ENCODE measurements around the gene PDE6G. TPM values are rescaled to one million over a fixed set of nuclear protein-coding genes. Genes with fewer than 3 reads are reported as not detected.

The PDE6G gene
- total and polyA plus RNA-seq, 4 donors: 0.25 to 1.9 (median 1.3) TPM

DNA sequence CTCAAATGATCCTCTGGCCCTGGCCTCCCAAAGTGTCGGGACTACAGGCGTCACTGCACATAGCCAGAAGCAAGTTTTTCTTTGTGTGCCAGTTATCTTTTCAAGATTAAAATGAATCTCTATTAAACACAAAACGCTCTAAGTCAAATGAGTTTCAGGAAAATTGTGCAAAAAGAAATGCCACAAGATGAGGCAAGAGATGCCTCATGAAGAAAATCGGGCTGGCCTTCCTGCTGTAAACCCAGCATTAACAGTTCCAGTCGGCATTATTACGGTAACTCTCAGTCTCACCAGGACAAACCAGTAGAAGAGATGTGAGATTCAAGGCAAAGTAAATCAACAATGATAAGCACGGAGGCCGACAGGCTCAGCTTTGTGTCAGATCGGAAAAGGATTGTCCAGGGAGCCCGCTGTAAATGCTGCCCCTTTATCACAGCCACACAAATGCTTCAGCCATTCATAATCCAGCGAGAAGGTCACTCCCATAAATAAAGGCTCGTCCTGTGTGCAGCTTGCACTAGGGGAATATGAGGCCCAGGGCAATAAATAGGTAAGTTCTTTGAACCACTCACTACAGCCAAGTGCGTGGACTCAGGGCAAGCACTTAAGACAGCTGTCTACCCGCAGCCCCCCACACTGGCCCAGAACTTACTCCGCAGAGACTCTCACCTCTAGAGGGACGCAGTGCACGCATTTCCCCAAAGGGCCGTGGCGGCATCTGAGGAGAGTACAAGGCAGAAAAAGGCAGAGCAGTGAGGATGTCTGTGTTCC, 46.6 kb downstream of the PDE6G start:
- peaks cover 0 to 3% (median 0%) of the 10 kb centered on the region in 4 donors for H3K4me1 ChIP-seq (ENCODE audit: control insufficient read depth in 4 of 4, insufficient read depth in 4 of 4, low read length in 3 of 4)
- no peaks in the 10 kb centered on the region for H3K27me3 ChIP-seq (ENCODE audit: control insufficient read depth in 4 of 4, insufficient read depth in 4 of 4, low read length in 3 of 4)
- DNase-seq (ENCODE audit: low spot score): no peak
- H3K27ac ChIP-seq (ENCODE audit: low read depth in 1 of 2, low read length in 2 of 2): no peak overlapping the region
- H3K9me3 ChIP-seq (ENCODE audit: control insufficient read depth in 4 of 4, low read length in 3 of 4): no peaks in the 10 kb centered on the region
- H3K9ac ChIP-seq (ENCODE audit: low read depth in 1 of 2, low read length in 2 of 2): no peak overlapping the region
- no peak overlapping the region for H3K4me3 ChIP-seq (ENCODE audit: low read depth in 1 of 3, low read length in 3 of 3)
- H3K36me3 ChIP-seq (ENCODE audit: control insufficient read depth in 4 of 4, insufficient read depth in 3 of 4, low read depth in 1 of 4, low read length in 3 of 4): peaks cover 12 to 70% (median 46%) of the 10 kb centered on the region in 4 donors
- TF ChIP-seq, protein P1, sequence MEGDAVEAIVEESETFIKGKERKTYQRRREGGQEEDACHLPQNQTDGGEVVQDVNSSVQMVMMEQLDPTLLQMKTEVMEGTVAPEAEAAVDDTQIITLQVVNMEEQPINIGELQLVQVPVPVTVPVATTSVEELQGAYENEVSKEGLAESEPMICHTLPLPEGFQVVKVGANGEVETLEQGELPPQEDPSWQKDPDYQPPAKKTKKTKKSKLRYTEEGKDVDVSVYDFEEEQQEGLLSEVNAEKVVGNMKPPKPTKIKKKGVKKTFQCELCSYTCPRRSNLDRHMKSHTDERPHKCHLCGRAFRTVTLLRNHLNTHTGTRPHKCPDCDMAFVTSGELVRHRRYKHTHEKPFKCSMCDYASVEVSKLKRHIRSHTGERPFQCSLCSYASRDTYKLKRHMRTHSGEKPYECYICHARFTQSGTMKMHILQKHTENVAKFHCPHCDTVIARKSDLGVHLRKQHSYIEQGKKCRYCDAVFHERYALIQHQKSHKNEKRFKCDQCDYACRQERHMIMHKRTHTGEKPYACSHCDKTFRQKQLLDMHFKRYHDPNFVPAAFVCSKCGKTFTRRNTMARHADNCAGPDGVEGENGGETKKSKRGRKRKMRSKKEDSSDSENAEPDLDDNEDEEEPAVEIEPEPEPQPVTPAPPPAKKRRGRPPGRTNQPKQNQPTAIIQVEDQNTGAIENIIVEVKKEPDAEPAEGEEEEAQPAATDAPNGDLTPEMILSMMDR (IDR thresholded peaks at IDR 0.05; ENCODE audit: low read depth, low read length, missing input control): no peak
- no peak for TF ChIP-seq RAD21 (IDR thresholded peaks at IDR 0.05)
- no peak for TF ChIP-seq HNF4G (IDR thresholded peaks at IDR 0.05)
- TF ChIP-seq RXRA (IDR thresholded peaks at IDR 0.05): no peak
- WGBS: 95% methylated on average over 19 of the region's 19 CpGs

DNA sequence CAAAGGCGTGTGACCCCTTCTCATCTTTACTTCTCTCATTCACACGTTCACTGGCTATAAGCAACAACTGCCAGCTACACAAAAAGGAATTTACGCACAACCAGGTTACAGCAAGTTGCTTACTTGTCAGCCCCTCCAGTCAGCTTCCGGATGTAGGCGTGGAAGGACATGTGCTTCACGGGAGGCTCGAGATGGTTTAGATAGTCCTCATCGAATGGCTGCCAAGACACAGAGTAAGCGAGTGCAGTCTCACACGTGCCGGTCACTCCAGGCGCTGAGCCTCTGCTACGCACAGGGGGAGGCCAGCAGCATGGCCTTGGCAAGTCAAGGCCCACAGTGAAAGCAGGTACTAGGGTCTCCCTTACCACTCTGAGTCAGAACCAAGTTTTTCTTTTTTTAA, 47.7 kb downstream of the PDE6G start:
- Histone ChIP-seq H3K4me1 (ENCODE audit: control insufficient read depth in 4 of 4, insufficient read depth in 4 of 4, low read length in 3 of 4) (no peaks in the 10 kb centered on the region), H3K9ac (ENCODE audit: low read depth in 1 of 2, low read length in 2 of 2) (no peak overlapping the region), H3K4me3 (ENCODE audit: low read depth in 1 of 3, low read length in 3 of 3) (no peak overlapping the region), H3K27ac (ENCODE audit: low read depth in 1 of 2, low read length in 2 of 2) (no peak overlapping the region), H3K9me3 (ENCODE audit: control insufficient read depth in 4 of 4, low read length in 3 of 4) (no peaks in the 10 kb centered on the region), H3K36me3 (ENCODE audit: control insufficient read depth in 4 of 4, insufficient read depth in 3 of 4, low read depth in 1 of 4, low read length in 3 of 4) (peaks cover 16 to 74% (median 55%) of the 10 kb centered on the region in 4 donors), H3K27me3 (ENCODE audit: control insufficient read depth in 4 of 4, insufficient read depth in 4 of 4, low read length in 3 of 4) (no peaks in the 10 kb centered on the region)
- TF ChIP-seq NR2F2 (IDR thresholded peaks at IDR 0.05) (no peak), FOXA1 (IDR thresholded peaks at IDR 0.05) (no peak), YY1 (IDR thresholded peaks at IDR 0.05) (no peak), EGR1 (IDR thresholded peaks at IDR 0.05; ENCODE audit: low read depth in 2 of 2) (no peak)
- TF ChIP-seq, protein P1 (IDR thresholded peaks at IDR 0.05; ENCODE audit: low read depth, low read length, missing input control): no peak
- TF ChIP-seq, protein P2, sequence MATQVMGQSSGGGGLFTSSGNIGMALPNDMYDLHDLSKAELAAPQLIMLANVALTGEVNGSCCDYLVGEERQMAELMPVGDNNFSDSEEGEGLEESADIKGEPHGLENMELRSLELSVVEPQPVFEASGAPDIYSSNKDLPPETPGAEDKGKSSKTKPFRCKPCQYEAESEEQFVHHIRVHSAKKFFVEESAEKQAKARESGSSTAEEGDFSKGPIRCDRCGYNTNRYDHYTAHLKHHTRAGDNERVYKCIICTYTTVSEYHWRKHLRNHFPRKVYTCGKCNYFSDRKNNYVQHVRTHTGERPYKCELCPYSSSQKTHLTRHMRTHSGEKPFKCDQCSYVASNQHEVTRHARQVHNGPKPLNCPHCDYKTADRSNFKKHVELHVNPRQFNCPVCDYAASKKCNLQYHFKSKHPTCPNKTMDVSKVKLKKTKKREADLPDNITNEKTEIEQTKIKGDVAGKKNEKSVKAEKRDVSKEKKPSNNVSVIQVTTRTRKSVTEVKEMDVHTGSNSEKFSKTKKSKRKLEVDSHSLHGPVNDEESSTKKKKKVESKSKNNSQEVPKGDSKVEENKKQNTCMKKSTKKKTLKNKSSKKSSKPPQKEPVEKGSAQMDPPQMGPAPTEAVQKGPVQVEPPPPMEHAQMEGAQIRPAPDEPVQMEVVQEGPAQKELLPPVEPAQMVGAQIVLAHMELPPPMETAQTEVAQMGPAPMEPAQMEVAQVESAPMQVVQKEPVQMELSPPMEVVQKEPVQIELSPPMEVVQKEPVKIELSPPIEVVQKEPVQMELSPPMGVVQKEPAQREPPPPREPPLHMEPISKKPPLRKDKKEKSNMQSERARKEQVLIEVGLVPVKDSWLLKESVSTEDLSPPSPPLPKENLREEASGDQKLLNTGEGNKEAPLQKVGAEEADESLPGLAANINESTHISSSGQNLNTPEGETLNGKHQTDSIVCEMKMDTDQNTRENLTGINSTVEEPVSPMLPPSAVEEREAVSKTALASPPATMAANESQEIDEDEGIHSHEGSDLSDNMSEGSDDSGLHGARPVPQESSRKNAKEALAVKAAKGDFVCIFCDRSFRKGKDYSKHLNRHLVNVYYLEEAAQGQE (IDR thresholded peaks at IDR 0.05): no peak
- WGBS: 93% methylated on average over 13 of the region's 13 CpGs
- DNase-seq (ENCODE audit: low spot score): no peak
